Muscle of arm (tissue), 12 donors: Measurements from ENCODE around the gene TMEM198. TPM values are rescaled to one million over a fixed set of nuclear protein-coding genes. Genes with fewer than 3 reads are reported as not detected.
A peak's percentile ranks its signal among the peaks of the same experiment; 100 is the strongest.

Experiments
- DNase-seq: peaks from one replicate; pipeline ENCODE4 v3.0.0-alpha.2; 2013
- polyA plus RNA-seq, 12 donors: library from polyadenylated mRNA; unstranded; fragments of 120-200 nt; gene quantifications; one replicate each; pipeline ENCODE4 v1.2.1, GENCODE V29; 2013; ENCODE audit not compliant: insufficient read length in 12 of 12

Gene TMEM198
- polyA plus RNA-seq, 12 donors: 1.6 to 4.8 (median 2.4) TPM; not detected in 1

- DNase-seq: no peak
Measured at GRCh38 chr2:219525533-219526232, 18.1 kb upstream of the TMEM198 start.

DNA sequence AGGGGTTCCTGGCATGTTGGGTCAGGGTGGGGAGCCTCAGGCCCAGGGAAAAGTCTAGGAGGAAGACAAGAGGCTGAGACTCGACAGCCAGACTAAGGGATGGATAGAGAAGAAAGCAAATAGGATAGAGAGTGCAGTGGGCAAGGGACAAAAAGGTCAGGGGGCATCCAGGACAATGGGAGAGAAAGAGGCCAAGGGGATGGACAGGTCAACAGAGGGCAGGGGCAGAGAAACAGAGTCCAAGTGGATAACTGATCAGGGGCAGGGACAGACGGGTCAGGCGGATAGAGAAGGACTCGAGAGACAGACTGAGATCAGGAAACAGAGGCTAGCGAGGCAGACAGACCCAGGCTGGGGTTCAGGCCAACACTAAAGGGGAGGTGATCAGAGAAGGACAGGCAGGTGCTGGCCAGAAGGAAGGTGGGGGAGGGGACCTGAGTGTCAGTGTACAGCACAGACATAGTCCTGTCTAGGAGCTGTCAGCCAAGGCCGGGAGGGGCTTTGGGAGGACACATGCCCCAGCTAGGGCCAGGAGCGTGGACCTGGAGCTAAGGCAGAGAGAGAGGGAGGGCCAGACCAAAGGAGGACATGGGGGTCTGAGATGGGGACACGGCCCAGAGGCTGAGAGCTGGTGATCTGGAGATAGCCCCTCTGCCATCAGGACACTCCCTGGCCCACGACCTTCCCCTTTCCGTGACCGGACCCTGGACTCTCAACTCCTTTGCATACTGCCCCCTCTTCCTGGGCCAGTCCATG, 17.3 kb upstream of the TMEM198 start:
- no peak for DNase-seq

- no peak for DNase-seq
Measured at GRCh38 chr2:219527076-219527394, 16.8 kb upstream of the TMEM198 start.

- no peak for DNase-seq
Measured at GRCh38 chr2:219527472-219527871, 16.4 kb upstream of the TMEM198 start.

- DNase-seq: peak; percentile 89
Measured at GRCh38 chr2:219530048-219530963, 13.5 kb upstream of the TMEM198 start.

DNA sequence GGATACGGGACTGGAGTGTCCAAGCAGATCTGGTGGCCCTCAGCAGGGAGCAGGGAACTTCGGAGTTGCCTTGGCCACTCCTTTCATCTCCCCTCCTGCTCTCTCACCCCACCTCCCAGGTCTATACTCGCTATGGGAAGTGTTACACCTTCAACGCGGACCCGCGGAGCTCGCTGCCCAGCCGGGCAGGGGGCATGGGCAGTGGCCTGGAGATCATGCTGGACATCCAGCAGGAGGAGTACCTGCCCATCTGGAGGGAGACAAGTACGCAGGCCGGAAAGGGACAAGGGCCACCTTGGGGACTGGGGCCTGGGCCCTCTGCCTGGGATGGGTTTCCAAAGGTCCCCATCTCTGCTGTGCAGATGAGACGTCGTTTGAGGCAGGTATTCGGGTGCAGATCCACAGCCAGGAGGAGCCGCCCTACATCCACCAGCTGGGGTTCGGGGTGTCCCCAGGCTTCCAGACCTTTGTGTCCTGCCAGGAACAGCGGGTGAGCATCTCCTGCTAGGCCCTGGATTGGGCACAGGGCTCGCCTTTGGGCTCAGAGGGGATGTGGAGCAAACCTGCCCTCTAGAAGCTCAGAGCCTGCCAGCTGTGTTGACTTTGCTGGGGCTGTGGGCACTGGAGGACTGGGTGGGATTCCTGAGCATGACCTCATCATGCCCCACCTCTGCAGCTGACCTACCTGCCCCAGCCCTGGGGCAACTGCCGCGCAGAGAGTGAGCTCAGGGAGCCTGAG, 12.0 kb upstream of the TMEM198 start:
- no peak for DNase-seq

- no peak for DNase-seq
Measured at GRCh38 chr2:219532378-219532649, 11.5 kb upstream of the TMEM198 start.

DNA sequence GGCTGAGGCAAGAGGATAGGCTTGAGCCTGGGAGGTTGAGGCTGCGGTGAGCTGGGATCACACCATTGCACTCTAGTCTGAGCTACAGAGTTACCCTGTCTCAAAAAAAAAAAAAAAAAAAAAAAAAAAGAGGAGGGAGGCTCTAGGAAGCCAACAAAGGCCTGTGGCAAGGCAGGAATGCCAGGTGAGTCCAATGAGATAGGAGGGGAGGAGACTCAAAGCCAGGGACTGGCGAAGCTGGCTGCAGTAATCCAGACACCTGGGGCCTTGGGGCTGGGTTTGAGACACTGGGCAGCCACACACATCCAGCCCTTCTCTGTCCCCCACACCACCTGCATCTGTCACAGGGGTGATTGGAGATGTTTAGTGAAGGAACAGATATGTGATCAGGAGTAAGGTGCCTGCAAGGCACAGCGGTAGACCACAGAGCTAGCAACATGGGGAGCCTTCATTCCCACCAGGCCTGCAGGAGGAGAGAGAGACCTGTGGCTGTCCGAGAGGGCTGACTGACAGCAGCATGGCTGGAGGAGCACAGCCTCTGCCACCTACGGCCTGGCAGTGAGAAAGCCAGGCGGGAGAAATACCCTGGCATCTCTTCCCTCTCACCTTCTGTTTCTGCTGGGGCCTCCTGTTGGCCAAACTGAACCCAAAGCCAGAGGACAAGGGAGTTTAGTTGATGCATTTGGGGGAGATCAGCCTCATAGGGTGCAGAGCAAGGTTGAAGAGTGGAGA, 9.7 kb upstream of the TMEM198 start:
- DNase-seq: no peak

DNA sequence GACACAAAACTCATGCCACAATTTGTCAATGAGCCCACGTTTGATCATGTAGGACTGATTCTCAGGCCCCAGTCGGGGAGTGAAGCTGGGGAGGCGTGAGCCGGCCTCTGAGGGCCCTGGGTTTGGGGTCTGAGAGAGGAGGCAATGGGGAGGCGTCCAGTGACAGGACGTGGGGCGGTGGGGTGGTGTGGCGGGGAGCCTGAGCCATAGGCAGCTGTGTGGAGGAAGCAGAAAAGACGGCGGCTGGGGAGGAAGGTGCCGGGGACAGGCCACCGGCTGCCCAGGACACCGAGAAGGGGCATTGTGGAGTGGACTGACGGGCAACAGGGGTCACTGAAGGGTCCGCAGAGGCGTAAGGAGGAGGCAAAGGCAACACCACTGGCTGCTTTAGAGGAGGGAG, 7.4 kb upstream of the TMEM198 start:
- no peak for DNase-seq

- no peak for DNase-seq
Measured at GRCh38 chr2:219536967-219537366, 6.9 kb upstream of the TMEM198 start.

- DNase-seq: no peak
Measured at GRCh38 chr2:219537657-219538488, 6.0 kb upstream of the TMEM198 start.

DNA sequence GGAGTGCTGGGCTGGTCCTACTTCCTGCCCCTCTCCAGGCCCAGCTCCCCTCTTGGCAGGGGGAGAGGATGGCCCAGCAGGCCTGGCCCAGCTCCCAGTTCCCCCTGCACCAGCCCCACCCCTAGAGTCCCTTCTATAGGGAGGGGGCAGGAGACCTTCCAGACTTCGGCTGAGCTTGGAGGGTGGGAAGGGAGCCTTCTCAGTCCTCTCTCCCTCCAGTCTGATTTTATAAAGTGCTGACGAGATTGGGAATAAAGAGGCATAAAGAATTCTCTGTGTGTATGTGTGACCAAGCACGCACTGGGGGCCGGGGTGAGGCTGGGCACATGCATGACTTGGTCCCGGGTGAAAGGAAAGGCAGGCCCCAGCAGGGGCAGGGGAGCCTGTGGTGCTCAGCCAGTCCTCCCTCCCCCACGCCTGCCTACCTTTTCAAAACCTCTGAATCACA, 5.3 kb upstream of the TMEM198 start:
- no peak for DNase-seq

DNA sequence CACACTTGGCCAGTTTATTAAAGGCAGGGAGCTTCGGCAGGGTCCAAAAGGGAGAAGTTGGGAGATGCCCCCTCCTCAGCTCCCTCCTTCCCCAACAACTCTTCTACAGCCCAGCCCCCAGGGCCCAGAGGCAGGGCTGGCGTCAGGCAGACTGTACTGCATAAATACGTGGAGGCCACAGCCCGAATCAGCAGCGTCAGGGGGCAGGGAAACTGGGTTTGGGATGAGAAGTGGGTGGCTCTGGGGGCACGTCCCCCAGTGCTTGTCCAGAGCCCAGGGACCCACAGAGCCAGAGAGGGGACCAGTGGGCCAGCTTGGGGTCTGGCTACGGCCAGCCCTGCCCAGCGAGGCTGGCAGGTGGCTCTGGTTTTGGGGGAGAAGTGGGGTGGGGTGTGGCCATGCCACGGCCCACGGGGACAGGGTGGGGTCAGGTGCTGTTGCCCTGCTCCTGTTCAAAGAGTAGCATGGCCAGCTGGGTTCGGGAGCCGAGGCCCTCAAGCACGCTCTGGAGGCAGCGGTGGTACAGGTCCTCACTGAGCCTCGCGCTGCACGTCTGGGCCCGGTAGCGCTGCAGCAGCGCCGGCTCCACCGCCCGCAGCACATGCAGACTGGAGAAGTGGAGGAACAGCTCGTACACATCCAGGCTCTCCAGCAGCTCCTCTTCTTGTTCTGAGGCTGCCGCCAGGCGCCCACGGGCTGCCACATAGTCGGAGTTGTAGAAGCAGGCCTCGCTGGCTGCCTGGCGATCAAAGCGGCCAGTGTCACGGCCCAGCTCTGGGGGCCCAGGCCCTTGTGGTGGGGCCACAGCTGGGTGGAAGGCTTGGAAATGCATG, 4.7 kb upstream of the TMEM198 start:
- DNase-seq: no peak

GRCh38 chr2:219539926-219540678, 3.7 kb upstream of the TMEM198 start:
- DNase-seq: no peak

- DNase-seq: no peak
Measured at GRCh38 chr2:219540784-219541504, 2.9 kb upstream of the TMEM198 start.

GRCh38 chr2:219541611-219542180, 2.1 kb upstream of the TMEM198 start:
- DNase-seq: peak; percentile 74

DNA sequence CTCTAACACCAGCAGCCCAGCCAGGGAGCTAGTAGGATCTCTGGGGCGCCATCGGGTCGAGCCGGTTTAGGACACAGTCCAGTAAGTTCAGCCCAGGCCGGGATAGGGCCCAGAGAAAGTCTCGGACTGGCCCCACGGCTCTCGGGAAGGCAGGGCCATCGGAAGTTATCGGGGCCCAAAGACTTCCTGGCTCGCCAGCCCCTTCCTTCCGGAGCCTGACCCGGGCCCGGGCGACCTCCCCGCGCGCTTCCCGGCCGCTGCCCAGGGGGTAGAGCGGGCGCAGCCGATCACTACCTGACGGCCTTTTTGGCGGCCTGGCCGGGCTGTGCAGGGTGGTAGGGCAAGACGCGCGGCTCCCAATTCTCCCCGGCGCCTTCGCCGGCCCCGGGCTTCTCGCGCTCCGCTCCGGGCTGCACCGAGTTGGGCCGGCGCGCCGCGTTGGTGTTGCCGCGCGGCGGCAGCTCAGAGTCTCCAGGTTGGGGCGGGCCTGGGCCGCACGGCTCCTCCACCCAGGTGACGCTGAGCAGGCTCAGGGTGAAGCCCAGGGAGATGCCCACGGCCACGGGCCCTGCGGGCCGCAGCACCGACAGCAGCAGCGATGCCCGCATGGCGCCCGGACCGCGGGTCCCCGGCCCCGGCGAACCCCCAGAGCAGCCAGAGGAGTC, 765 bp upstream of the TMEM198 start:
- no peak for DNase-seq
